K562 (cell line): ENCODE data around the gene GSTA3. TPM values are rescaled to one million over a fixed set of nuclear protein-coding genes. Genes with fewer than 3 reads are reported as not detected.

Source experiments
- ATAC-seq: fragments of 200-7000 bp; cut with Tn5 transposase; 3 replicates; pipeline ENCODE4 v1.9.1; 2020; ENCODE audit warnings: moderate library complexity
- BruUV-seq: library from RNA; stranded (reverse); fragments of 400-500 nt; replicated peaks from 2 replicates; lab custom pipeline; 2021; lab: Mats Ljungman, UMichigan
- CTCF ChIA-PET: fragments of 300-600 bp; formaldehyde crosslinking; extraction: SDS; loops from one replicate; lab custom pipeline; 2021; ENCODE audit warnings: low intra/inter-chr PET ratio; lab: Yijun Ruan, JAX
- POLR2A ChIA-PET: fragments of 300-600, 350-650 bp; sonication (Branson Sonifier 250); formaldehyde crosslinking; extraction: SDS; loops from one replicate; lab custom pipeline; 2021; ENCODE audit warnings: antibody characterized with exemption, inconsistent platforms; lab: Yijun Ruan, JAX
- DNase-seq, 4 experiments: peaks; one replicate each; pipeline versions ENCODE4 v3.0.0 to v3.0.0-alpha.2; 2011 to 2018; ENCODE audit warnings: low spot score in 3 of 4, mixed read lengths in 3 of 4; ENCODE audit errors: extremely low read depth in 1 of 4
- FAIRE-seq: peaks from 2 replicates; lab custom pipeline; 2011; peaks lifted over from hg19 to GRCh38; lab: Jason Lieb, UNC
- H2AFZ ChIP-seq: 2 replicates; pipeline ENCODE4 v1.6.0; 2011; ENCODE audit warnings: low read depth, low read length, control low read depth, inconsistent platforms
- H3K27ac ChIP-seq: fragments of 200-600 bp; 3 replicates; pipeline ENCODE4 v1.8.0; 2011; ENCODE audit warnings: low read depth, mild to moderate bottlenecking, control low read depth, inconsistent platforms, low read length, moderate library complexity, mixed read lengths; ENCODE audit errors: extremely low read depth
- H3K27me3 ChIP-seq, 2 experiments: fragments of 300-600 bp in 1 of 2; 2 replicates in 1 of 2; 3 replicates in 1 of 2; pipeline versions ENCODE4 v1.6.0 to v1.8.0; 2011; ENCODE audit warnings: inconsistent platforms in 2 of 2, low read length in 2 of 2, mild to moderate bottlenecking in 1 of 2, mixed read lengths in 1 of 2, moderate library complexity in 1 of 2; ENCODE audit not compliant: control insufficient read depth in 2 of 2, insufficient read depth in 2 of 2
- H3K36me3 ChIP-seq: fragments of 300-600 bp; 3 replicates; pipeline ENCODE4 v1.8.0; 2011; ENCODE audit warnings: mild to moderate bottlenecking, low read length, inconsistent platforms; ENCODE audit not compliant: control insufficient read depth, insufficient read depth
- H3K4me1 ChIP-seq, 2 experiments: fragments of 200-600 bp in 1 of 2; replicated peaks in 1 of 2; 2 replicates in 1 of 2; 3 replicates in 1 of 2; pipeline versions ENCODE4 v1.5.1 to v1.8.0; 2011; ENCODE audit warnings: inconsistent platforms in 2 of 2, low read length in 2 of 2, mild to moderate bottlenecking in 1 of 2, mixed read lengths in 1 of 2, moderate library complexity in 1 of 2; ENCODE audit not compliant: control insufficient read depth in 2 of 2, insufficient read depth in 2 of 2
- H3K4me2 ChIP-seq: 2 replicates; pipeline ENCODE4 v1.6.1; 2011; ENCODE audit warnings: low read length, control low read depth, inconsistent platforms, mixed read lengths; ENCODE audit not compliant: insufficient read depth
- H3K4me3 ChIP-seq: fragments of 200-600 bp; sonication (generic), shearing (Covaris generic); 2 replicates; pipeline ENCODE4 v1.5.1; 2016; ENCODE audit warnings: control low read depth, inconsistent platforms
- H3K79me2 ChIP-seq: fragments of 200-600 bp; 3 replicates; pipeline ENCODE4 v1.8.0; 2011; ENCODE audit warnings: low read length, inconsistent platforms; ENCODE audit not compliant: control insufficient read depth, insufficient read depth
- H3K9ac ChIP-seq, 2 experiments: 2 replicates each; pipeline versions ENCODE4 v1.6.0 to v1.6.1; 2011; ENCODE audit warnings: low read depth in 2 of 2, low read length in 2 of 2, control low read depth in 1 of 2, inconsistent platforms in 1 of 2, mild to moderate bottlenecking in 1 of 2, mixed read lengths in 1 of 2; ENCODE audit not compliant: insufficient read depth in 1 of 2
- H3K9me1 ChIP-seq: one replicate; pipeline ENCODE4 v1.6.0; 2011; ENCODE audit warnings: inconsistent platforms, mild to moderate bottlenecking, low read length, moderate library complexity; ENCODE audit not compliant: control insufficient read depth, insufficient read depth
- H3K9me3 ChIP-seq: replicated peaks from 2 replicates; pipeline ENCODE4 v1.5.1; 2011; ENCODE audit warnings: low read depth, low read length, inconsistent platforms; ENCODE audit not compliant: control insufficient read depth, insufficient read depth
- H4K20me1 ChIP-seq: replicated peaks from 2 replicates; pipeline ENCODE4 v1.6.1; 2011; ENCODE audit warnings: low read length, inconsistent platforms, mixed read lengths; ENCODE audit not compliant: control insufficient read depth, insufficient read depth
- BCOR ChIP-seq: fragments of 450-650 bp; IDR thresholded peaks from 2 replicates; pipeline ENCODE4 v1.6.1; 2016
- CAMTA2 ChIP-seq: fragments of 250-450 bp; sonication (Bioruptor Pico); conservative IDR thresholded peaks from 2 replicates; pipeline ENCODE4 v1.5.1; 2022
- CTCF ChIP-seq, 3 experiments: IDR thresholded peaks in 2 of 3; conservative IDR thresholded peaks in 1 of 3; 2 replicates each; pipeline ENCODE4 v1.5.1; 2011 to 2012; ENCODE audit warnings: low read length in 3 of 3, mild to moderate bottlenecking in 3 of 3, control low read depth in 2 of 3, improper control_type of control experiment in 1 of 3, inconsistent platforms in 1 of 3, low read depth in 1 of 3, mixed read lengths in 1 of 3, moderate library complexity in 1 of 3; ENCODE audit not compliant: insufficient read depth in 2 of 3
- DEAF1 ChIP-seq: fragments of 450-650 bp; formaldehyde crosslinking; IDR thresholded peaks from 2 replicates; pipeline ENCODE4 v1.4.0; 2020; ENCODE audit warnings: mild to moderate bottlenecking, moderate library complexity
- ETV1 ChIP-seq: fragments of 450-650 bp; conservative IDR thresholded peaks from 2 replicates; pipeline ENCODE4 v1.6.1; 2016; ENCODE audit warnings: missing genetic modification characterization, control low read depth, low read depth, missing compliant biosample characterization
- FIP1L1 ChIP-seq: fragments of 200-400 bp; formaldehyde crosslinking; IDR thresholded peaks from 2 replicates; pipeline ENCODE4 v1.6.1; 2018; ENCODE audit warnings: mild to moderate bottlenecking, low read depth, low read length; ENCODE audit not compliant: poor library complexity, severe bottlenecking
- KLF16 ChIP-seq: IDR thresholded peaks from 2 replicates; pipeline ENCODE4 v1.6.1; 2016; ENCODE audit warnings: antibody characterized with exemption
- L3MBTL2 ChIP-seq: fragments of 450-650 bp; IDR thresholded peaks from 2 replicates; pipeline ENCODE4 v1.6.1; 2016; ENCODE audit warnings: mild to moderate bottlenecking, moderate library complexity
- MYC ChIP-seq, 2 experiments: fragments of 250-450 bp in 1 of 2; sonication (Bioruptor Pico) in 1 of 2; IDR thresholded peaks; 2 replicates each; pipeline versions ENCODE4 v1.5.1 to v1.6.1; 2012 to 2021; ENCODE audit warnings: low read depth in 2 of 2, borderline replicate concordance in 1 of 2, improper control_type of control experiment in 1 of 2, low read length in 1 of 2, mild to moderate bottlenecking in 1 of 2, moderate library complexity in 1 of 2
- NELFE ChIP-seq: IDR thresholded peaks from 2 replicates; pipeline ENCODE4 v1.6.1; 2011; ENCODE audit warnings: mild to moderate bottlenecking; ENCODE audit not compliant: insufficient read depth, insufficient read length
- POLR2AphosphoS2 ChIP-seq: IDR thresholded peaks from 2 replicates; pipeline ENCODE4 v1.6.1; 2012; ENCODE audit warnings: low read length, improper control_type of control experiment
- RAD21 ChIP-seq, 2 experiments: fragments of 250-450 bp in 1 of 2; fragments of 450-650 bp in 1 of 2; sonication (Bioruptor Pico) in 1 of 2; formaldehyde crosslinking in 1 of 2; IDR thresholded peaks in 1 of 2; conservative IDR thresholded peaks in 1 of 2; 2 replicates each; pipeline versions ENCODE4 v1.4.0 to v1.8.0; 2020 to 2022; ENCODE audit warnings: mild to moderate bottlenecking in 2 of 2, moderate library complexity in 1 of 2
- SMC3 ChIP-seq: conservative IDR thresholded peaks from 2 replicates; pipeline ENCODE4 v1.6.1; 2011; ENCODE audit warnings: low read depth, low read length, improper control_type of control experiment; ENCODE audit not compliant: insufficient read depth
- ZBTB2 ChIP-seq: fragments of 450-650 bp; IDR thresholded peaks from 2 replicates; pipeline ENCODE4 v1.6.1; 2016; ENCODE audit warnings: antibody characterized with exemption
- ZKSCAN1 ChIP-seq: fragments of 150-350 bp; IDR thresholded peaks from 2 replicates; pipeline ENCODE4 v1.6.1; 2016; ENCODE audit warnings: low read depth, low read length
- ZNF174 ChIP-seq: fragments of 250-450 bp; sonication (Bioruptor Pico); IDR thresholded peaks from 2 replicates; pipeline ENCODE4 v1.4.0; 2020; ENCODE audit warnings: mild to moderate bottlenecking
- WGBS: fragments of 100-300 bp; shearing (Covaris generic); methylation state at CpG from one replicate; pipeline ENCODE4 v1.1.6; 2016; ENCODE audit warnings: low coverage, mixed read lengths; ENCODE audit not compliant: insufficient coverage; ENCODE audit errors: missing lambda C conversion rate; 5-methylcytosine and 5-hydroxymethylcytosine counted together
- in situ Hi-C: fragments of 300-500 bp; cut with MboI; formaldehyde crosslinking; loops from 4 replicates; pipeline ENCODE4 v1.15.0; 2018; ENCODE audit warnings: inconsistent platforms, mixed read lengths
- intact Hi-C: fragments of 100-400 bp; cut with micrococcal nuclease; formaldehyde crosslinking; loops from 2 replicates; pipeline ENCODE4 v1.14.2; 2022
- polyA plus RNA-seq, 8 experiments: library from polyadenylated mRNA; depleted of rRNA in 4 of 8; stranded (reverse) in 5 of 8; unstranded in 3 of 8; fragments of >200 nt; fragmentation: Nextera tagmentation in 2 of 8; fragmentation: Illumina TruSeq in 1 of 8; extraction: Ambion mirVana in 2 of 8; extraction: Trizol in 1 of 8; gene quantifications; 2 replicates each; pipeline versions ENCODE4 v1.2.1 to v1.2.3, GENCODE V29; 2011 to 2014; ENCODE audit warnings: inconsistent platforms in 1 of 8, missing spikeins in 1 of 8
- total RNA-seq, 7 experiments: library from RNA; depleted of rRNA in 6 of 7; stranded (reverse); fragments of >200 nt in 6 of 7; fragmentation: Illumina TruSeq in 2 of 7; extraction: Trizol in 2 of 7; gene quantifications; 2 replicates each; pipeline versions ENCODE4 v1.2.1 to v1.2.3, GENCODE V29; 2011 to 2021; ENCODE audit warnings: low replicate concordance in 1 of 7

Gene GSTA3
- total and polyA plus RNA-seq, 9 of the 15 experiments (the other 6 are each of a cell fraction or from before 2014, with no cell fraction given): not detected

GRCh38 chr6:52881996-52882841 is 27.3 kb downstream of the GSTA3 start:
- WGBS: 1% methylated on average over 15 of the region's 18 CpGs
- intact Hi-C loops: loop anchor here (5.0 kb wide), 1 partner anchor 115 kb away; the partner anchor contains the start of gene GSTA4
- peak overlapping the region; percentile 41 for H3K4me3 ChIP-seq
- peak; percentile 76 to 81 (median 78) for DNase-seq
- in situ Hi-C loops: no loop called here
- FAIRE-seq: peak; percentile 98
- peak overlapping the region; percentile 96 for H3K4me2 ChIP-seq
- H4K20me1 ChIP-seq: no peaks in the 10 kb centered on the region
- ChIA-PET POLR2A (interaction anchor here (0.6 kb wide), 1 partner anchor 173 kb away, joined by 5 read pairs; no protein-coding TSS in a partner anchor), CTCF (interaction anchor here (0.6 kb wide), 1 partner anchor 116 kb away, joined by 3 read pairs; no protein-coding TSS in a partner anchor)
- peak overlapping the region; percentile 66 to 84 for H3K9ac ChIP-seq
- H3K79me2 ChIP-seq: no peaks in the 10 kb centered on the region
- no peaks in the 10 kb centered on the region for H3K36me3 ChIP-seq
- H3K27ac ChIP-seq: no peak overlapping the region; the same call in 2 of the 3 replicates
- H3K9me3 ChIP-seq: no peaks in the 10 kb centered on the region
- H3K9me1 ChIP-seq: no peaks in the 10 kb centered on the region
- H2AFZ ChIP-seq: peak overlapping the region; percentile 99
- BruUV-seq: no TSS peak
- peaks cover 4 to 5% of the 10 kb centered on the region in 2 experiments; a peak in 2 of 5 replicates for H3K27me3 ChIP-seq
- ATAC-seq: peak; percentile 100
- no peaks in the 10 kb centered on the region for H3K4me1 ChIP-seq
- TF ChIP-seq MYC (IDR thresholded peaks at IDR 0.05; ENCODE audit: low read depth, low read length): no peak
- no peak for TF ChIP-seq MYC (CRISPR knock-in tag; IDR thresholded peaks at IDR 0.05; ENCODE audit: borderline replicate concordance, low read depth)
- peak; percentile 23; the same call in 1 of the 2 replicates for TF ChIP-seq DEAF1 (CRISPR knock-in tag)
- TF ChIP-seq FIP1L1: no peak
- peak; percentile 94 for TF ChIP-seq ZKSCAN1
- TF ChIP-seq KLF16: 0 out of 2 replicates have a peak, but pooled peaks have one; percentile 41
- TF ChIP-seq BCOR: no peak
- peak; percentile 83 to 89 (median 83) for TF ChIP-seq CTCF (IDR thresholded peaks at IDR 0.05 in 2 of 3, conservative IDR thresholded peaks at IDR 0.05 in 1 of 3; ENCODE audit: insufficient read depth in 2 of 3, low read depth in 1 of 3, low read length in 3 of 3)
- no peak for TF ChIP-seq CAMTA2 (CRISPR knock-in tag)
- no peak for TF ChIP-seq ZBTB2
- TF ChIP-seq ETV1 (tag): 0 out of 2 replicates have a peak, but pooled peaks have one; percentile 40
- TF ChIP-seq POLR2AphosphoS2: no peak
- TF ChIP-seq SMC3: peak; percentile 51; the same call in 1 of the 2 replicates
- peak; percentile 51 to 55 for TF ChIP-seq RAD21 (CRISPR knock-in tag; conservative IDR thresholded peaks at IDR 0.05 in 1 of 2, IDR thresholded peaks at IDR 0.05 in 1 of 2)
- no peak for TF ChIP-seq NELFE
- TF ChIP-seq ZNF174: no peak
- 0 out of 2 replicates have a peak, but pooled peaks have one; percentile 15 for TF ChIP-seq L3MBTL2
